ENCODE results near the gene MKRN2.

Gene MKRN2

GRCh38 chr3:12618426-12618825 lies 61.5 kb downstream of the MKRN2 start:
- Histone ChIP-seq H3K79me2 (ENCODE audit: insufficient read depth, low read length) (peaks cover 86% of the 10 kb centered on the region), H2AFZ (ENCODE audit: low read depth, low read length) (no peak overlapping the region), H3K27me3 (ENCODE audit: insufficient read depth, low read length, poor library complexity) (no peaks in the 10 kb centered on the region), H3K27ac (ENCODE audit: low read length) (no peak overlapping the region), H3K9me3 (ENCODE audit: insufficient read depth, low read length, severe bottlenecking) (no peaks in the 10 kb centered on the region), H3K36me3 (ENCODE audit: insufficient read depth, low read length) (peaks cover 47% of the 10 kb centered on the region), H3K4me3 (ENCODE audit: low read depth in 1 of 2, low read length in 2 of 2) (no peak overlapping the region), H3K9ac (ENCODE audit: low read depth, low read length) (no peak overlapping the region), H3K4me2 (ENCODE audit: insufficient read depth, low read length) (no peak overlapping the region), H4K20me1 (ENCODE audit: insufficient read depth, low read length) (peaks cover 35% of the 10 kb centered on the region; the same call in 1 of the 2 replicates), H3K4me1 (ENCODE audit: insufficient read depth, low read length) (no peaks in the 10 kb centered on the region)
- ATAC-seq (ENCODE audit: insufficient read depth, low read depth) (no peak), DNase-seq (no peak)
- no peak for TF ChIP-seq EZH2 (IDR thresholded peaks at IDR 0.05; ENCODE audit: borderline replicate concordance, low read depth, low read length, severe bottlenecking)
- no peak for TF ChIP-seq CTCF (IDR thresholded peaks at IDR 0.05; ENCODE audit: borderline replicate concordance, extremely low read depth, low read length, poor library complexity, severe bottlenecking)

- Histone ChIP-seq H2AFZ (ENCODE audit: low read depth, low read length) (no peak overlapping the region), H3K4me1 (ENCODE audit: insufficient read depth, low read length) (no peaks in the 10 kb centered on the region), H3K4me3 (ENCODE audit: low read depth in 1 of 2, low read length in 2 of 2) (no peak overlapping the region), H3K9ac (ENCODE audit: low read depth, low read length) (no peak overlapping the region), H3K27me3 (ENCODE audit: insufficient read depth, low read length, poor library complexity) (no peaks in the 10 kb centered on the region), H3K9me3 (ENCODE audit: insufficient read depth, low read length, severe bottlenecking) (no peaks in the 10 kb centered on the region), H3K36me3 (ENCODE audit: insufficient read depth, low read length) (peaks cover 28% of the 10 kb centered on the region), H3K4me2 (ENCODE audit: insufficient read depth, low read length) (no peak overlapping the region), H4K20me1 (ENCODE audit: insufficient read depth, low read length) (peaks cover 39% of the 10 kb centered on the region; the same call in 1 of the 2 replicates), H3K27ac (ENCODE audit: low read length) (no peak overlapping the region), H3K79me2 (ENCODE audit: insufficient read depth, low read length) (peaks cover 86% of the 10 kb centered on the region)
- TF ChIP-seq EZH2 (IDR thresholded peaks at IDR 0.05; ENCODE audit: borderline replicate concordance, low read depth, low read length, severe bottlenecking), result no peak
- TF ChIP-seq CTCF (IDR thresholded peaks at IDR 0.05; ENCODE audit: borderline replicate concordance, extremely low read depth, low read length, poor library complexity, severe bottlenecking), result no peak
- DNase-seq, result no peak
- ATAC-seq (ENCODE audit: insufficient read depth, low read depth), result no peak
Measured at GRCh38 chr3:12620305-12620704, 63.4 kb downstream of the MKRN2 start.

DNA sequence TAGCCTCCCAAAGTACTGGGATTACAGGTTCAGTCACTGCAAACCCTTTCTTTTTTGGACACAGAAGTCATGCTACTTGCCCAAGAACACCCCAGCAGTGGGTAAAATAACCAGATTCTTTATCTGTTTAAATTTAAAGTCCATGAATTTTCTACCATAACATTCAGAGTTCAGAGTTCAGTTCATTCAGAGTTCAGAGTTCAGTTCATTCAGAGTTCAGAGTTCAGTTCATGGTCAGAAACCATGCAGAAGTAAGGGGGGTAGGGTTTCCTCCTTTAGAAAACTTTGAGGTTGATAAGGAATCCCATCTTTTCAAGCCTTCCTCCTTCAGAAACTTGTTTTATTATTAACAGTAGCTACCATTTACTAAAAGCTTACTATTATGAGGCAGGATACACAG lies 63.8 kb downstream of the MKRN2 start:
- Histone ChIP-seq H2AFZ (ENCODE audit: low read depth, low read length) (no peak overlapping the region), H3K79me2 (ENCODE audit: insufficient read depth, low read length) (peaks cover 87% of the 10 kb centered on the region), H3K27me3 (ENCODE audit: insufficient read depth, low read length, poor library complexity) (no peaks in the 10 kb centered on the region), H3K36me3 (ENCODE audit: insufficient read depth, low read length) (peaks cover 24% of the 10 kb centered on the region), H4K20me1 (ENCODE audit: insufficient read depth, low read length) (peaks cover 43% of the 10 kb centered on the region; the same call in 1 of the 2 replicates), H3K9ac (ENCODE audit: low read depth, low read length) (no peak overlapping the region), H3K4me2 (ENCODE audit: insufficient read depth, low read length) (no peak overlapping the region), H3K9me3 (ENCODE audit: insufficient read depth, low read length, severe bottlenecking) (no peaks in the 10 kb centered on the region), H3K4me3 (ENCODE audit: low read depth in 1 of 2, low read length in 2 of 2) (no peak overlapping the region), H3K4me1 (ENCODE audit: insufficient read depth, low read length) (no peaks in the 10 kb centered on the region), H3K27ac (ENCODE audit: low read length) (no peak overlapping the region)
- TF ChIP-seq EZH2 (IDR thresholded peaks at IDR 0.05; ENCODE audit: borderline replicate concordance, low read depth, low read length, severe bottlenecking) (no peak), CTCF (IDR thresholded peaks at IDR 0.05; ENCODE audit: borderline replicate concordance, extremely low read depth, low read length, poor library complexity, severe bottlenecking) (no peak)
- DNase-seq (no peak), ATAC-seq (ENCODE audit: insufficient read depth, low read depth) (no peak)

- no peak overlapping the region for H3K4me3 ChIP-seq (ENCODE audit: low read depth in 1 of 2, low read length in 2 of 2)
- ATAC-seq (ENCODE audit: insufficient read depth, low read depth), result no peak
- peaks cover 92% of the 10 kb centered on the region for H3K79me2 ChIP-seq (ENCODE audit: insufficient read depth, low read length)
- peaks cover 11% of the 10 kb centered on the region for H3K36me3 ChIP-seq (ENCODE audit: insufficient read depth, low read length)
- TF ChIP-seq EZH2 (IDR thresholded peaks at IDR 0.05; ENCODE audit: borderline replicate concordance, low read depth, low read length, severe bottlenecking), result no peak
- no peak for TF ChIP-seq CTCF (IDR thresholded peaks at IDR 0.05; ENCODE audit: borderline replicate concordance, extremely low read depth, low read length, poor library complexity, severe bottlenecking)
- no peak overlapping the region for H3K9ac ChIP-seq (ENCODE audit: low read depth, low read length)
- no peaks in the 10 kb centered on the region for H3K27me3 ChIP-seq (ENCODE audit: insufficient read depth, low read length, poor library complexity)
- H2AFZ ChIP-seq (ENCODE audit: low read depth, low read length), result no peak overlapping the region
- no peak for DNase-seq
- no peaks in the 10 kb centered on the region for H3K4me1 ChIP-seq (ENCODE audit: insufficient read depth, low read length)
- H3K4me2 ChIP-seq (ENCODE audit: insufficient read depth, low read length), result no peak overlapping the region
- no peak overlapping the region for H3K27ac ChIP-seq (ENCODE audit: low read length)
- H3K9me3 ChIP-seq (ENCODE audit: insufficient read depth, low read length, severe bottlenecking), result no peaks in the 10 kb centered on the region
- peaks cover 56% of the 10 kb centered on the region; the same call in 1 of the 2 replicates for H4K20me1 ChIP-seq (ENCODE audit: insufficient read depth, low read length)
Measured at GRCh38 chr3:12622335-12622734, 65.4 kb downstream of the MKRN2 start.
